Iris pigment epithelial cell (primary cell): ENCODE results near the gene NCLN.
"Not testable (repeated sequence)": the region's sequence is repeated elsewhere in the genome, so short reads cannot be mapped to it uniquely, and the experiment has no call there.

ENCODE experiments used
- DNase-seq: peaks from one replicate; pipeline ENCODE4 v3.0.0-alpha.2; 2011; ENCODE audit warnings: low read depth

NCLN gene

DNA sequence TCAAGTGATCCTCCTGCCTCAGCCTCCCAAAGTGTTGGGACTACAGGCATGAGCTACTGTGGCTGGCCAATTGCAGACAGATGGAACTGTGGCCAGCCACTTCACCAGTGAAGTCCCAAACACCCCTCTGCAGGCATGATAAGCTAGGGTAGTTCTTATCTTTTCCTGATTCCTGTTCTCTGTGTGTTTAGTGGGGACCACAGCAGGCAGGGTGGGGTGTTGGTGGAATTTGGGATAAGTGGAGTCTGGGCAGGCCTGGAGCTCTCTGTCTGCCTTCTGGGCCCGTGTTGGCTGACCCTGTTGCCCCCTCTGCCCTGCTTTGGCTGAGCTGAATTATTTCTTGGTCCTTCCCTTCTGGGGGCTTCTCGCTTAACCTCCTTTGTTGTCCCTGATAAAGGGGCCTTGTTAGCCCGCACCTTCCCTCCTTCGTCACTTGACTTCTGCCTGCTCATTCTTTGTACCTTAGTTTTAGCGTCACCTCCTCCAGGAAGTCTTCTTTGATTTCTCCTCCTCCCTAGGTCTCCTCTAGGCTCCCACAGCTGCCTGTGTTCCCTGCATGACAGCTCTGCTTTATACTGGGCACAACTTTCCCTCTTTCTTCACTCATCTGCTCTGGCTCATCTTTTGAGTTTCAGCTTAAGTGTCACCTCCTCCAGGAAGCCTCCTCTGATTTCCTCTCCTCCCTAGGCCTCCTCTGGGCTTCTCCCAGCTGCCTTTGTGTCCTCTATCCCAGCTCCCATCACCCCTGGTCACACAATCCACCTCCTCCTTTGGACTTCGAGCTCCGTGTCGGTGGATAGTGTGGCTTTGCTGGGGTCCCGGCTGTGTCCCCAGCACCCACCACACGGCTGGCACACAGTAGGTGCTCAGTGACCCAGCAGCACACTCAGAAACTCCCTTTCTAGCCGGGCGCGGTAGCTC lies 1.7 kb upstream of the NCLN start:
- DNase-seq: no peak

DNA sequence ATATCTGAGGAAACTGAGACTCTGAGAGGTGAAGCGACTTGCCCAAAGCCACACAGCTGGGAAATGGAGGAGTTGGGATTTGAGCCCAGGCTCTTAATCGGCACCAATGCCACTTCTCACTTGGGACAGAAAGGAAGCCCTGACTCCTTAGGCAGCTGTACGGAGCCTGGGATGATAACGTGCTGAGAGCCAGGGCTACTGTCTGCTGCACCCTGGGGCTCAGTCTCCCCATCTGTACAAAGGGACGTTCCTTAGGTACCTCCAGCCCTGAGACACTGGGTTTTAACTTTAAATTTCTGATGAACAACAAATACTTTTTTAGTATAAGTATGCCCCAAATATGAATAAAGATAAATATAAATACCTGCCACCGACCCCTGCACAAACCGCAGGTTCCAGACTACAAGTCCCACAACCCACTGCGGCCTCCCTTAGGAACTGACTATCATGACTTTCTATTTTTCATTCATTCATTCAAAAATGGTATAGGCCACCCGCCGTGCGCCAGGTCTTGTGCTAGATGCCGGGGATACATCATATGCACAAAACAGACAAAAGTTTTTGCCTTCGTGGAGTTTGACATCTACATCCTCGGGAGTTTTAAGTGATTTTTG lies 776 bp upstream of the NCLN start:
- DNase-seq: peak; percentile 71

DNA sequence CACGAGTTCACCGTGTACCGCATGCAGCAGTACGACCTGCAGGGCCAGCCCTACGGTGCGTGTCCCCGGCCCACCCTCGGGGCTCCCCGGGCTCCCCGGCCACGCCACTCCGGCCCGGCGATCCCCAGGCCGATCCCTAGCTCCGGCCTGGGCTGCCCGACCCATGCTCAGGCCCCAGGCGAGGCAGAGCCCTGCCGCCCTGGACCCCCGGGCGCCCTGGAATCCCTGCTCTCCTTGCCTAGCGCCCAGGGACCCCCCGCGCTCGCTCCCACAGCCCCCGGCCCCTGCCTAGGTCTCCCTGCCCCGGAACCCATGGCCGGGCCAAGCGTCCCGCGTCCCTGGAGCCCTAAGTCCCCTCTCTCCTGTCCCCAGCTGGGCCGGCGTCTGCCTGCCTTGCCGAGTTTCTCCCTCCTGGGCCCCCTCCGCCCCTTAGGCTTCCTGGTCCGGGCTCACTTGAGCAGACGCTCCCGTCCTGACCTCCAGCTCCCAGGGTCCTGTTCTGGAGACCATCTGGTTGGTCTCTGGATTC lies 494 bp downstream of the NCLN start:
- no peak for DNase-seq

DNA sequence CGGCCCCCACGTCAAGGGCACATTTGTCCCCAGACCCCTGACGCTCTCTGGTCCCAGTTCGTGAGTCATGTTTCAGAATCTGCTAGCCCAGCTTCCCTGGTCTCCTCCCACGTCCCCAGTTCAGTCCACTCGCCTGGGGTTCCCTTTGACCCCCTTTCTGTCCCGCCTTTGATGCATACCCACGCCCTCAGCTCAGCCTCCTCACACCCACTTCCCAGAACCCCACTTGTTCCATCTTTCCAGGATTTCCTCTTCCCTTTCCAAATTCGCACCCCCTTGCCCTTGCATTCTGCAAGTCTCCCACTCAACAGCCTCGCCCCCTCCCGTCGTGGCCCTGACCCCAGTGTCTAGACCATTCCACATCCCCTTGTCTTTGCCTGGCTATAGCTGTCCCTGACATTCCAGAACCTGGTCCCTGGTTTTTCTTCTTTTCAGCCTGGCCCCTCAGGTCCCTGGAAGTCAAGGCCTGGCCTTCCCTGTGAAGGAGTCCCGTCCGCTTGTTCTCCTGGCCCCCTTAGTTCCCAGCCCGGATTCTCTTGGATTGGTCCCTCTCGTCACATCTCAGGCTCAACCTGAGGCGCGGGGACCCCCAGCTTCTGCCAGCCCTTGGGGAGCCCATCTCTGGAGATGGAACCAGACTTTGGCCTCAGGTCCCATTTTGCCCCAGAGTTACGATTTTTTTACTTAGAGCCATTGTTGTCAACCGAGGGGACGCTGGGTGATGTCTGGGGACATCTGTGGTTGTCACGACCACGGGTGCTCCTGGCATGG lies 1.3 kb downstream of the NCLN start:
- DNase-seq: no peak

DNA sequence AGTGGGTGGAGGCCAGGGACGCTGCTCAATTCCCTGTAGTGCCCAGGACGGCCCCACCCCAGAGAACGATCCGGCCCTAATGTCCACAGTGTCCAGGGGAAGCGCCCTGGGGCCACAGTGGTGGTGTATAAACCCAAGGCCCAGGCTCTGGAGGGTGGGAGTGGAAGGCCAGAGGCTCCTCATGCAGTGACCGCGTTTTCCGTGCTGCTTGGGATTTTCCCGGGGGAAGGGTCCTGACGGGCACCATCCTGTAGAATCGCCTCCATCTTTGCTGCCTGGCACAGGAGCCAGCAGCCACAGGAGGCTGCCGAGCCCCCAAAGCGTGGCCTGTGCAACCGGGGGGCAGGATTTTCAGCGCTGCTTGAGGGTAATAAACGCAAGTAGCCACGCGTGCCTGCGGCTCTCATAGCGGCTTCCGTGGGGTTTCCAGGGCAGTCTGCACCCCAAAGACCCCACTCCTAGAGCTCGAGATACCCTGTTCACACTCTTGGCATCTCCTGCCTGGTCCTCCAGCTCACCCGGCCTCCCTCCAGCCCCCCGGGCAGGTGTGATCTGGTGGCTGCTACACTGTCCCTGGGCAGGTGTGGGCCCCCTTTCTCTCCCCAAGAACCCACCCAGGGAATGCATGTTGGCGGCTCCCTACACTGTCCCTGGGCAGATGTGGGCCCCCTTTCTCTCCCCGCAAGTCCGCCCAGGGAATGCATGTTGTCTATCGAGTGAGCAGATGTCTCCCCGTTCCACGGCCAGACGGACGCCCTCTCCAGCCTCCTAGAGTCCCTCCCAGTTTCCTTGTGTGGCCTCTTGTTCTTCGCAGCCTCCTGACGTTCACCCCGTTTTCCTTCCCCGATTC lies 2.2 kb downstream of the NCLN start:
- DNase-seq: no peak

DNA sequence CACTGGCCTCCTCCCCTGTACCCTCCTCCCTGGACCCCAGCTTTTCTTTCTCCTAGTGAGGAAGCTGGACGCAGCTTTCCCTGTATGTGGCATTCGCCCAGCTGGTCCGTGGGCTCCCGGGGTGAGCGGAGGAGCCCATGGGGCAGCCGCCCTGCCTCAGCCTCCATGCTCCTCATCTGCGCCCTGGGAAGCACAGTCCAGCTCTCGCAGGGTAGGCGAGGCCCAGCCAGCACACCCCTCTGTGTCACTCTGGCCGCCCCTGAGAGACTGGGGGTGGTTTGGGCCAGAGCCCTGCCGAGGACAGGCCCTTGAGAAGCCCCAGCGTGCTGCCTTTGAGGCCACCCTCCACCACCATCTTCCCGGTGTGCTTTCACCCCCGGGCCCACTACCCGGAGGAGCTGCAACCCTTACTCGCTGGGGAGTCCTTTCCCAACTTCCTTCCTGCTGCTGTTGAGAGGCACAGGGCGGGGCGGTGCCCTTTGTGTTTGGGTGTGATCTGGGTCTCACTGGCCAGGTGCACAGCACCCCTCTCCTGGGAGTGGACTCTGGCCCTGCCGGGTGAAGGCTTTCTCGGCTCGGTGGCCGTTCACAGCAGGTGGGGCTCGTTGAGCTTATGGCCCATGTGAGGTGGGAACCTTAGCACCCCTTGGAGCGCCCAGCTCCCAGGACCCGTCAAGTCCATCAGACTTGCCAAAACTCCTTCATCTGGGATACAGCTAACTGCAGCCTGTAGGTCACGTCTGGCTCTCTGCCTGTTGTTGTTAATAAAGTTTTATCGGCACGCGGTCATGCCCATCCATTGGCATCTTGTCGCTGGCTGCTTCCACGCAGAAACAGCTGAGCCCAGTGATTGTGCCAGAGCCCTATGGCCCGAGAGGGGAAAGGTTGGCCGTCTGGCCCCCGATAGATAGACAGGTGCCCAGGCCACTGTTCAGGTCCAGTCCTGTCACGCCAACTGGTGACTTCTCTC lies 3.2 kb downstream of the NCLN start:
- no peak for DNase-seq

DNA sequence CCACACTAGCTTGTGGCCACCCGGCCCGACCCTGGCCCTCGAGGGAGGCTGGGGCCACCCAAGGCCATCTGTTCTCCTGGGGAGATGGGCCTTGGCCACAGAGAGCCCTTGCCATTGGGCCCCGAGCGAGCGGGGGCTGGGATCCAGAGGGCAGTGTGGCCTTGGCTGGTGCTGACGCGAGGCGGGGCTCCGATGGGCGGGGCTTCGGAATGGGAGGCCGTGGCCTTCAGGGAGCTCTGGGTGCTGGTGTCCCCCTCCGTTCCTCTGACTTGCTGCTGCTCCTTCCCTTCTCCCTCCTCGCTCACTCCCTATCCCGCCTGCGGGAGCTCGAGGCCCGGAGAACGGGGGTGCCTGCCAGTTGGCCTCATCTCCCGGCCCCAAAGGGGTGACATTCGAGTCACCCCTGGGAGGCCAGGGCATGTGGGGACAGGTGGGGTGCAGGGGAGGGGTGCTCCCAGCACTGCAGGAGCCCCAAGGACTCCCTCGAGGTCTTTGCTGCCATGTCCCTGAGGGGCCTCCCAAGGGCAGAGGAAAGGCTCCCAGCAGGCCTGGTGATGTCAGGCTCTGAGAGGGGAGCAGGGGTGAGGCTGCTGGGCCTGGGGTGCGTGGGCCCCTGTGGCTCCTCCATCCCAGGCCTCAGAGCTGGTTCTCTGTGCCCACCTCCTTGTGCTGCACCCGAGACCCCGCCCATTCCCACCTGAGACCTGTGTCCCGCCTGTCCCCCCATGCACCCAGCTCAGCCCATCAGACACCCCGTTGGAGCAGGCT lies 4.2 kb downstream of the NCLN start:
- DNase-seq: no peak

DNA sequence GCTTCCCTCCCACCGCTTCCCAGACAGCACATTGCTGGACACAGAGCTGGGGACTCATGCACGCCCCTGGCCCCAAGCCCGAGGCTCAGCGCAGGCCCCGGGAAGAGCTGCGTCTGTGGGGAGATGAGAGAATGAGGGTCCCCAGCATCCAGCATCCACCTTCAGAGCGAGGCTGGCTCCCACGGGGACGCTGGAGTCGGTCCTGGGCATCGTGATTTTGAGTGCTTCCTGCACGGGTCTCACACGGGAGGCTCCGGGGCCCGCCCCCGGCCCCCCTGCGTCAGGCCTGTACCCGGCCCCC lies 4.7 kb downstream of the NCLN start:
- DNase-seq: no peak

DNA sequence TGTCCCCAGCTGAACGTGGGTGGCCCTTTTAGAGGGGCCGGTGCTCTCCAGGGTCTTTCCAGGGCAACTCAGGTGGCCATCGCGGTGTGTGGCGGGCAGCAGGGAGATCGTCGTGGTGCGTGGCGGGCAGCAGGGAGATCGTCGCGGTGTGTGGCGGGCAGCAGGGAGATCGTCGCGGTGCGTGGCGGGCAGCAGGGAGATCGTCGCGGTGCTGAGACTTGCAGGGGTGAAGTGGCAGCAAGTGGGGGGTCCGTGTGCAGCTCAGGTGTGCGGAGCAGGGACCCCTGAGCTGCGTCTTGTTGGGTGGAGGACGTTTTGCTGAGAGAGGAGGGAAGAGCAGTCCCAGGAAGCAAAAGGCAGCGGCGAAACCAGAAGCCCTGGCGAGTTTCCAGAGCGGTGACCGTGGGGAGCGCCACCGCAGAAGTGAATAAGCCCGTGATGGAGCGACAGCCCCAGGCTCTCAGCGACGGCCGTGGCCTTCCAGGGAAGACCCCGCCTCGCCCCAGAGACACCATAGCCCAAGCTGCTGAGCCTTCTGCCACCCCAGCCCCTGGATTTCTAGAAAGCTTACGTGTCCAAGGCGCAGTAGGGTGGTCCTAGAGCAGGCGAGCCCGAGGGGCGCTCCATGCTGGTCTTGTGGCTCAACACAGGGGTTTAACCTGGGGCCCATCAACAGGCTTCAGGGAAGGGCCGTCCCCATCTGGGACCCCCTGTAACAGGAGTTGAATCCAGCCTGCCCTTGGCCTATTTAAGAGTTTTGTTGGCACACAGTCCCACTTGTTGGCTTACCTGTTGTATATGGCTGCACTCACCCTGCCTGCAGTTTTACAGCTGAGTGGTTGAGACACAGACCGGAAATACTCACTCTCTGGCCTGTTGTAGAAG lies 5.4 kb downstream of the NCLN start:
- DNase-seq: no peak

DNA sequence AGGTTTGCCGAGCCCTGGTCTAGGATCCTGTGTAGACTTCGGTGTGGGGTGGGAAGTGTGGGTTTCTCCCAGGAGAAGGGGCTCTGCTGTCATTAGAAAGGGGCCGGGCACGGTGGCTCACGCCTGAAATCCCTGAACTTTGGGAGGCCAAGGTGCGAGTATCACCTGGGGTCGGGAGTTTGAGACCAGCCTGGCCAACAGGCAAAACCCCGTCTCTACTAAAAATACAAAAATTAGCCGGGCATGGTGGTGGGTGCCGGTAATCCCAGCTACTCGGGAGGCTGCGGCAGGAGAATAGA lies 6.0 kb downstream of the NCLN start:
- not testable (repeated sequence) for DNase-seq

DNA sequence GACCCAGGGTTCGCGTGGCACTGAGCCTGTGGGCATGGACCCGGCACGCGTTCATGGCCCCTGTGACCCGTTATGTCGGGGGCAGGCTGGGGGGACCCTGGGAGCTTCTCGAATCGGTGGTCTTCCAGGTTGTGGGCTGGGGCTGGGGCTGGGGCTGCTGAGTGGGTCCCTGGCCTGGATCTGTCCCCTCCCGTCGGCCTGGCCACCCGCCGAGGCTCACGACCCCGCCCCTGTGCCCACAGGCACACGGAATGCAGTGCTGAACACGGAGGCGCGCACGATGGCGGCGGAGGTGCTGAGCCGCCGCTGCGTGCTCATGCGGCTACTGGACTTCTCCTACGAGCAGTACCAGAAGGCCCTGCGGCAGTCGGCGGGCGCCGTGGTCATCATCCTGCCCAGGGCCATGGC lies 6.5 kb downstream of the NCLN start:
- DNase-seq: no peak

DNA sequence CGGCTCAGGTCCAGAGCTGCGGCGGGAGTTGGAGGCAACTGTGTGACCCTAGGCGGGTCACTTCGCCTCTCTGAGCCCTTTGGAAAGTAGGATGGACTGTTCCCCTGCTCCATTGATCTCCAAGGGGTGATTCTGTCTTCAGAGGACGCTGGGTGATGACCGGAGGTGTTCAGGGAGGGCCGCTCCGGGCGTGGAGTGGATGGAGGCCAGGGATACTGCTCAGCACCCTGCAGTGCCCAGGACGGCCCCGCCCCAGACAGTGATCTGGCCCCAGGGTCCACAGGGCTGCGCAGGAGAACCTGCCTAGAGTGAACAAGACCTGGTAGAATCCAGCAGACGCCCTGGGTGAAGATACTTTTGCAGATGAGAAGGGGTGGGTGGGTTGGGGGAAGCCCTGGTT lies 7.0 kb downstream of the NCLN start:
- DNase-seq: no peak

DNA sequence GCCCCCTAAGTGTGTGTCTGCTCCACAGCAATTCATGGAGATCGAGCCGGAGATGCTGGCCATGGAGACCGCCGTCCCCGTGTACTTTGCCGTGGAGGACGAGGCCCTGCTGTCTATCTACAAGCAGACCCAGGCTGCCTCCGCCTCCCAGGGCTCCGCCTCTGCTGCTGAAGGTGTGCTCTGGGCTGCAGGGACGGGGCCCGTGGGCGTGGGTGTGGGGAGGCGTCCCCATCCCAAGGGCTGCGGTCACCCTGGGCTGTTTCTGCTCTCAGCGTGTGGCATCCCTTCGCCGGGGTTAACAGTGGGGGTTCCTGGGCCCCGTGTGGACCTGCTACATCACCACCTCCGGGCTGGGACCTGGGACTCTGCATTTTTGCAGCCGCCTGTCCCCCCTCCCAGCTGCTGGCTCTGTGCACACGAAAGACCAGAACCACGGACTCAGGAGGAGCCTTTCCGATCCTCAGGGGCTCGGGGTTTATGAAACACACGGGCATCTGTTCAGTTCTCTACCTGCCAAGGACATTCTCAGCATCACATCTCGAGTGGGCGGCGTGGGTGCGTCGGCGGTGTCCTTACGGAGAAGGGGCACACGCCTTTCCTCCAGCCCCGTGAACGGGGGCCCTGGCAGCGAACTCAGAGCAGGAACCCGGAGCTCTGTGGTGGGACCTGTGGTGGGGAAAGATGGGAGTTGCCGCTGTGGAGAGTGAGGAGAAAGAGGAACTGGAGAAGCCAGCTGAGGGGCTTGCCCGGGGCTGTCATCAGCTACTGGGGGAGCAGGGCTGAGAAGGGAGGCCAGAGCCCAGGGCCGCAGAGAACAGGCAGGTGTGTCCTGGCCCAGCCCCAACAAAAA lies 7.8 kb downstream of the NCLN start:
- no peak for DNase-seq

DNA sequence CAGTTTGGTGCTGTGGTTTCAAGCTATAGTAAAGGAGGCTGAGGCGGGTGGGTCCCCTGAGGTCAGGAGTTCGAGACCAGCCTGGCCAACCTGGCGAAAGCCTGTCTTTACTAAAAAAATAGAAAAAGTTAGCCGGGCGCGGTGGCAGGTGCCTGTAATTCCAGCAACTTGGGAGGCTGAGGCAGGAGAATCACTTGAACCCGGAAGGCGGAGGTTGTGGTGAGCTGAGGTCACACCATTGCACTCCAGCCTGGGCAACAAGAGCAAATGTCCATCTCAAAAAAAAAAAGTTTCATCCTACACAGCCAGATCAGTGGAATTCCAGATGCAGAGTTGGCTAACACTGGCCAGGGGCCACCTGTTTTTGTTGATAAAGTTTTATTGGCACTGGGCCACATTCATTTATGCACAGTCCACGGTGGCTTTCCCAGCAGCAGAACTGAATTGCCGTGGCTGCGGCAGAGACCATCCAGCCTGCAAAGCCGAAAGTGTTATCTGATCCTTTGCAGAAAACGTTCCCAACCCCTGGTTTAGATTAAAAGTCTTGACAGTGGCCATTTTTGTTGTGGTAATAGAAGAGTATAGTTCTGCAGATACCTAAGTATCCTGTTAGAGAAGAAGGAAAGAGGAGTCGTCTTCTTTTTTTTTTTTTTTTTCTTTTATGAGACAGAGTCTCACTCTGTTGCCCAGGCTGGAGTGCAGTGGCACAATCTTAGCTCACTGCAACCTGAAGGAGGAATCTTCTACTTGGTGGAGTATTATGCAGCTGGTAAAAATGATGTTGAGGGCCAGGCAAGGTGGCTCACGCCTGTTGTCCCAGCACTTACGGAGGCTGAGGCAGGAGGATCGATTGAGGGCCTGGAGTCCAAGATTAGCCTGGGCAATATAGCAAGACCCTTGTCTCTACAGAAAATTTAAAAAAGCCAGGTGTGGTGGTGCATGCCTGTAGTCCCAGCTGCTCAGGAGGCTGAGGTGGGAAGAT lies 8.7 kb downstream of the NCLN start:
- DNase-seq: no peak

DNA sequence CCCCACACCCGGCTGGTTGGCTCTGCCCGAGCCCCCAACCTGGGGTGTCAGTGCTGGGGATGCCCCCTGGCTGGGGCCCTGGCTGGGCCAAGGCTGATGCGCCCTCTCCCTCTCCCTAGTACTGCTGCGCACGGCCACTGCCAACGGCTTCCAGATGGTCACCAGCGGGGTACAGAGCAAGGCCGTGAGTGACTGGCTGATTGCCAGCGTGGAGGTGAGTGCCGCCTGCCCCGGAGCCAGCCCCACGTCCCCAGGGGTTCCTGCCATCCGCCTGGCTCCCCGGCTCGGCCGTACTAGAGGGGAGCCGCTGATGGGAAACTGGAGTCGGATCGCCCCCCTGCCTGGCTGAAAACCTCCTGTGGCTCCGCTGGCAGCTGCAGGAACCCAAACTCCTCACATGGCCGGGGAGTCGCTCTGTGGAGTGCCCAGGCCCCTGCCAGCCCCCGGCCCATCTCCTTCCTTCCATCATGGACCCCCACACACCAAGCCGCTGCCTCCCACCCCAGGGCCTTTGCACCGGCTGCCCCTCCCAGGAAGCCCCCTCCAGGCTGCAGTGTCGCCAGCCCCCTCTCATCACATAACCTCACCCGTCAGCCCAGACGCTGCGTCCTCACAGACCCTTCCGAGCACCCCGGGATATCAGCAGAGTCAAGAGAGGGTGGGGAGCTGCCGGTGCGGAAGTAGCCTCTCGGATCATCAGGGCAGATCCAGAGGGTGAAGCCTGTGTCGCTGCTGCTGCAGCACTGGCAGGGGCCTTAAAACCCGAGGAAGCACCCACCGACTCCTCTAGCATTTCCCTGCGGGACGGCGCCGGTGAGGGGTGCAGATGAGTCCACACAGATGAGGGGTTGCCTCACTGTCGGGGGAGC lies 10.6 kb downstream of the NCLN start:
- DNase-seq: no peak

DNA sequence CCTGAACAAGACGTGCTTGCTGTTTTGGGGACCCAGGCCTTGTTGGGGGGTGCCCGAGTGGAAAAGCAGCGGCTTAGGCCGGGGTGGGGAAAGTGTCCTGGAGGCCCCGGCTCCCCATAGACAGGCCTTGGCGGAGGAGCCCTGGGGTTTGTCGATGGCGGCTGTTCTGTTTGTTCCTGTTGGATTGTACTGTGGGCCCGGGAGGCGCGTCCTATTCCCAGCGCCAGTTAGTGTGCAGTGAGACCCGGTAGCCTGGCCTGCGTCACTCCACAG lies 11.1 kb downstream of the NCLN start:
- DNase-seq: no peak
